ENCODE results near the gene HYDIN. TPM values are rescaled to one million over a fixed set of nuclear protein-coding genes. Genes with fewer than 3 reads are reported as not detected.

HYDIN gene
- total and polyA plus RNA-seq, 9 of the 15 experiments (the other 6 are each of a cell fraction or from before 2014, with no cell fraction given) = 0.08 to 0.43 (median 0.14) TPM; not detected in 1

DNA sequence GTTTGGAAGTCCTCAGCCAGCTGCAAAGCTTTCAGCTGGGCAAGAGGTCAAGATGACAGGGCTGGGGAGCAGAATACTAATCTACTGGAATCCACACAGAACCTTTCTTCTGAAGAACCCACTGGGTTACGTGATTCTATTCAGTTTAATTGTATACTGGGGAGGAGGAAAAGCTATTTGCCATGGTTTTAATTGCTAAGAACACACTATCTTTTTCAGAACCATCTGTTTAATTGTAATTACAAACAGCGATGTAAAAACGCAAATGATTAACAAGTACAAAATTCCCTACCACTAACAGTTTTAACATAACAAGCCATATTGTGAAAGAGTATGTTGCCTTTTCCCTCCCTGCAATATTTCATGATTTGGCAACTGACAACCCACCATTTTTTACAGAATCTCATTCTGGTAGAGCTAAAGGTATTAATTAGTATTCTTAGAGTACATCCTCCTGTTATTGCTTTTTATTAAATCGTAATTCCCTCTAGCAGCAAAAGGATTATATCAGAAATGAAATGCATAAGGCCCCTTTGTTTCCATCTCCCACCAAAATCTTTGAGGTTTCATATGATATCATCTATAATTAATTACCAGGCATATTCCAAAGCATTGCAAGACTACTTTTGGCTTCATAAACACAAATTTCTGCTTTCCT is 12.1 kb downstream of the HYDIN start:
- no peaks in the 10 kb centered on the region for H3K79me2 ChIP-seq (ENCODE audit: control insufficient read depth, insufficient read depth, low read length)
- no peak overlapping the region for H3K9ac ChIP-seq (ENCODE audit: insufficient read depth in 1 of 2, low read depth in 2 of 2, low read length in 2 of 2)
- no peaks in the 10 kb centered on the region for H3K9me1 ChIP-seq (ENCODE audit: control insufficient read depth, insufficient read depth, low read length)
- intact Hi-C loops (cut with micrococcal nuclease) = no loop called here
- H3K27me3 ChIP-seq (ENCODE audit: control insufficient read depth in 2 of 2, insufficient read depth in 2 of 2, low read length in 2 of 2) = no peaks in the 10 kb centered on the region
- TF ChIP-seq SOX6 (IDR thresholded peaks at IDR 0.05) = no peak
- TF ChIP-seq, protein P1, sequence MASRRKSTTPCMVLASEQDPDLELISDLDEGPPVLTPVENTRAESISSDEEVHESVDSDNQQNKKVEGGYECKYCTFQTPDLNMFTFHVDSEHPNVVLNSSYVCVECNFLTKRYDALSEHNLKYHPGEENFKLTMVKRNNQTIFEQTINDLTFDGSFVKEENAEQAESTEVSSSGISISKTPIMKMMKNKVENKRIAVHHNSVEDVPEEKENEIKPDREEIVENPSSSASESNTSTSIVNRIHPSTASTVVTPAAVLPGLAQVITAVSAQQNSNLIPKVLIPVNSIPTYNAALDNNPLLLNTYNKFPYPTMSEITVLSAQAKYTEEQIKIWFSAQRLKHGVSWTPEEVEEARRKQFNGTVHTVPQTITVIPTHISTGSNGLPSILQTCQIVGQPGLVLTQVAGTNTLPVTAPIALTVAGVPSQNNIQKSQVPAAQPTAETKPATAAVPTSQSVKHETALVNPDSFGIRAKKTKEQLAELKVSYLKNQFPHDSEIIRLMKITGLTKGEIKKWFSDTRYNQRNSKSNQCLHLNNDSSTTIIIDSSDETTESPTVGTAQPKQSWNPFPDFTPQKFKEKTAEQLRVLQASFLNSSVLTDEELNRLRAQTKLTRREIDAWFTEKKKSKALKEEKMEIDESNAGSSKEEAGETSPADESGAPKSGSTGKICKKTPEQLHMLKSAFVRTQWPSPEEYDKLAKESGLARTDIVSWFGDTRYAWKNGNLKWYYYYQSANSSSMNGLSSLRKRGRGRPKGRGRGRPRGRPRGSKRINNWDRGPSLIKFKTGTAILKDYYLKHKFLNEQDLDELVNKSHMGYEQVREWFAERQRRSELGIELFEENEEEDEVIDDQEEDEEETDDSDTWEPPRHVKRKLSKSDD (conservative IDR thresholded peaks at IDR 0.05; ENCODE audit: low read length) = no peak
- no peak for TF ChIP-seq ZNF586 (CRISPR knock-in tag; conservative IDR thresholded peaks at IDR 0.05)
- no peak overlapping the region for H2AFZ ChIP-seq (ENCODE audit: low read depth, low read length)
- H4K20me1 ChIP-seq (replicated peaks; ENCODE audit: control insufficient read depth, insufficient read depth, low read length) = no peaks in the 10 kb centered on the region
- FAIRE-seq (no peak), ATAC-seq (no peak), DNase-seq (ENCODE audit: extremely low read depth in 1 of 4, low spot score in 3 of 4) (no peak)
- in situ Hi-C loops (cut with MboI) = no loop called here
- ChIA-PET POLR2A (interaction anchor here (0.6 kb wide), 1 partner anchor 41 kb away, joined by 4 read pairs; no protein-coding TSS in a partner anchor), CTCF (ENCODE audit: low intra/inter-chr PET ratio) (no interaction called here)
- BruUV-seq (replicated peaks) = no TSS peak
- no peaks in the 10 kb centered on the region for H3K9me3 ChIP-seq (replicated peaks; ENCODE audit: control insufficient read depth, insufficient read depth, low read depth, low read length)
- H3K4me1 ChIP-seq (replicated peaks in 1 of 2; ENCODE audit: control insufficient read depth in 2 of 2, insufficient read depth in 2 of 2, low read length in 2 of 2) = no peaks in the 10 kb centered on the region
- H3K4me3 ChIP-seq = no peak overlapping the region
- H3K27ac ChIP-seq (ENCODE audit: extremely low read depth, low read depth, low read length) = no peak overlapping the region
- WGBS (ENCODE audit: insufficient coverage, low coverage, missing lambda C conversion rate) = 0% methylated on average over 4 of the region's 4 CpGs
- no peak overlapping the region for H3K4me2 ChIP-seq (ENCODE audit: insufficient read depth, low read length)
- H3K36me3 ChIP-seq (ENCODE audit: control insufficient read depth, insufficient read depth, low read length) = no peaks in the 10 kb centered on the region
